Stomach (tissue), 9 donors: ENCODE results near the gene STOML1. TPM values are rescaled to one million over a fixed set of nuclear protein-coding genes. Genes with fewer than 3 reads are reported as not detected.
A peak's percentile ranks its signal among the peaks of the same experiment; 100 is the strongest.

Experiments
- DNase-seq, 2 donors: peaks; one replicate each; pipeline versions ENCODE4 v3.0.0 to v3.0.0-alpha.2; 2013 to 2019
- H3K27ac ChIP-seq, 5 donors: fragments of 200-600 bp in 4 of 5; sonication (generic) in 4 of 5; one replicate each; pipeline ENCODE4 v1.5.1; 2013 to 2019; ENCODE audit warnings: mild to moderate bottlenecking in 1 of 5, moderate library complexity in 1 of 5
- H3K27me3 ChIP-seq, 3 donors: fragments of 200-600 bp; sonication (generic); one replicate each; pipeline ENCODE4 v1.5.1; 2017 to 2019; ENCODE audit warnings: mixed run types in 1 of 3
- H3K36me3 ChIP-seq, 4 donors: fragments of 200-600 bp; sonication (generic); 1 replicate in 3 of 4; 2 replicates in 1 of 4; pipeline ENCODE4 v1.5.1; 2016 to 2019
- H3K4me1 ChIP-seq, 4 donors: fragments of 200-600 bp; sonication (generic); one replicate each; pipeline ENCODE4 v1.5.1; 2016 to 2019
- H3K4me3 ChIP-seq, 4 donors: fragments of 200-600 bp; sonication (generic) in 3 of 4; one replicate each; pipeline ENCODE4 v1.5.1; 2016 to 2019; ENCODE audit warnings: mild to moderate bottlenecking in 1 of 4
- H3K9me3 ChIP-seq, 4 donors: fragments of 200-600 bp; sonication (generic); one replicate each; pipeline ENCODE4 v1.5.1; 2016 to 2019
- EP300 ChIP-seq: sonication (generic); formaldehyde crosslinking; IDR thresholded peaks from one replicate; pipeline ENCODE4 v1.6.1; 2017; ENCODE audit warnings: antibody characterized with exemption
- POLR2A ChIP-seq, 4 donors: fragments of 450-650 bp; IDR thresholded peaks; one replicate each; pipeline ENCODE4 v1.6.1; 2016; ENCODE audit warnings: antibody characterized with exemption in 4 of 4, control low read depth in 2 of 4, mild to moderate bottlenecking in 1 of 4, moderate library complexity in 1 of 4
- POLR2AphosphoS5 ChIP-seq, 3 donors: sonication (generic); formaldehyde crosslinking; IDR thresholded peaks; one replicate each; pipeline ENCODE4 v1.6.1; 2016; ENCODE audit warnings: antibody characterized with exemption in 3 of 3
- WGBS, 5 donors: extraction: QIAGEN DNeasy Blood & Tissue Kit in 3 of 5; methylation state at CpG; one replicate each; pipeline versions ENCODE4 v1.1.5 to v1.1.7; 2013 to 2018; 5-methylcytosine and 5-hydroxymethylcytosine counted together
- intact Hi-C: fragments of 100-400 bp; cut with DNase I; formaldehyde crosslinking; loops from one replicate; pipeline ENCODE4 v1.15.1; 2023; ENCODE audit warnings: low total_unique reads
- polyA plus RNA-seq, 3 donors: library from polyadenylated mRNA; stranded (reverse); fragments of 200-250 nt; gene quantifications; one replicate each; pipeline ENCODE4 v1.2.3, GENCODE V29; 2013
- total RNA-seq, 5 donors: library from RNA; depleted of rRNA; stranded (reverse); fragments of >200 nt; gene quantifications; one replicate each; pipeline versions ENCODE4 v1.1.0 to v1.2.3, GENCODE V29; 2014 to 2016
- TF ChIP-seq, protein P1 (sequence below), 7 experiments: fragments of 450-650 bp in 4 of 7; fragments of 200-600 bp in 3 of 7; sonication (generic) in 3 of 7; IDR thresholded peaks; one replicate each; pipeline ENCODE4 v1.5.1; 2016 to 2019; ENCODE audit warnings: antibody characterized with exemption in 7 of 7, control low read depth in 2 of 7, mild to moderate bottlenecking in 1 of 7
- donor health status: healthy with polysubstance abuse.
- donor health status: Bipolar disorder and iron deficiency.
- donor health status: healthy.

STOML1 gene
- total and polyA plus RNA-seq, 8 donors, result 5.3 to 26.4 (median 9.8) TPM

DNA sequence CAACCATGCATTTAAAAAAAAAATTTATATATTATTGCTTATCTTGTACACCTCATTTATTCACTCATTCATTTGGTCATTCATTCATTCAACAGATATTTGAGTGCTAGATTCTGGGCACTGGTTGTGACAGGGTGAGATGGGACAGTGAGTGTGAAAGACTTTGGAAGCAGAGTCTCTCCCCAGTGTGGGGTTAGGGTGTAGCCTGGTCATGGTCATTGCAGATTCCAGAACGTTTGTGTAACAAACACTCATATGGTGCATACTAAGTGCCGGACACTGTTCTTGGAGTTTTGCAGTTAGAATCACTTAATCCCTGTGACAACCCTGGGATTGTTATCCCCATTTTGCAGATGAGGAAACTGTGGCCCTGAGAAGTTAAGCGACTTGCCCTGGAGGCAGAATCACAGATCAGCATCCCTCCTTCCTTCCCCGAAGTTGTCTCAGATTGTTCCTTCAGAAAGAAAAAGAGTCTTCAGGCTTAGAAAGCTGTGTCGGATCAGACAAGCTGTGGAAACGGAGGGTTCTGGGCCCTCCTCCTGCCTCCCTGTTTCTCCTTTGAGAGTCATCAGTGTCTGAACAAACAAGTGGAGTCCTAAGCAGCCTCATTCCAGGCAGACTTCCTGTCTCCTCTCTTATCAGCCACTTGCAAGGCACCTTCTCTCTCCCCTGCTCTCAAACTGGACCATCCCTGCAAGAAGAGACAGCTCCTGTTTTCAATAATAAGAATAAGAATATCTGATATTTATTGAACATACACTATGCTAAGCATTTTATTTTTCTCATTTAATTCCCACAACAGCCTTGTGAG, 59.5 kb downstream of the STOML1 start:
- H3K36me3 ChIP-seq, result no peaks in the 10 kb centered on the region
- no peaks in the 10 kb centered on the region for H3K9me3 ChIP-seq
- peaks cover 0 to 13% (median 0%) of the 10 kb centered on the region in 3 donors for H3K27me3 ChIP-seq
- intact Hi-C loops, result no loop called here
- no peak overlapping the region for H3K4me3 ChIP-seq
- H3K4me1 ChIP-seq, result peaks cover 6 to 76% (median 53%) of the 10 kb centered on the region in 4 donors
- no peak for DNase-seq
- no peak for TF ChIP-seq POLR2A (IDR thresholded peaks at IDR 0.05)
- TF ChIP-seq EP300, result no peak
- TF ChIP-seq POLR2AphosphoS5 (IDR thresholded peaks at IDR 0.05), result no peak
- TF ChIP-seq, protein P1, sequence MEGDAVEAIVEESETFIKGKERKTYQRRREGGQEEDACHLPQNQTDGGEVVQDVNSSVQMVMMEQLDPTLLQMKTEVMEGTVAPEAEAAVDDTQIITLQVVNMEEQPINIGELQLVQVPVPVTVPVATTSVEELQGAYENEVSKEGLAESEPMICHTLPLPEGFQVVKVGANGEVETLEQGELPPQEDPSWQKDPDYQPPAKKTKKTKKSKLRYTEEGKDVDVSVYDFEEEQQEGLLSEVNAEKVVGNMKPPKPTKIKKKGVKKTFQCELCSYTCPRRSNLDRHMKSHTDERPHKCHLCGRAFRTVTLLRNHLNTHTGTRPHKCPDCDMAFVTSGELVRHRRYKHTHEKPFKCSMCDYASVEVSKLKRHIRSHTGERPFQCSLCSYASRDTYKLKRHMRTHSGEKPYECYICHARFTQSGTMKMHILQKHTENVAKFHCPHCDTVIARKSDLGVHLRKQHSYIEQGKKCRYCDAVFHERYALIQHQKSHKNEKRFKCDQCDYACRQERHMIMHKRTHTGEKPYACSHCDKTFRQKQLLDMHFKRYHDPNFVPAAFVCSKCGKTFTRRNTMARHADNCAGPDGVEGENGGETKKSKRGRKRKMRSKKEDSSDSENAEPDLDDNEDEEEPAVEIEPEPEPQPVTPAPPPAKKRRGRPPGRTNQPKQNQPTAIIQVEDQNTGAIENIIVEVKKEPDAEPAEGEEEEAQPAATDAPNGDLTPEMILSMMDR (IDR thresholded peaks at IDR 0.05), result no peak
- 59 to 85% (median 72%) methylated on average over 6 of the region's 6 CpGs for WGBS, 5 donors
- no peak overlapping the region for H3K27ac ChIP-seq

DNA sequence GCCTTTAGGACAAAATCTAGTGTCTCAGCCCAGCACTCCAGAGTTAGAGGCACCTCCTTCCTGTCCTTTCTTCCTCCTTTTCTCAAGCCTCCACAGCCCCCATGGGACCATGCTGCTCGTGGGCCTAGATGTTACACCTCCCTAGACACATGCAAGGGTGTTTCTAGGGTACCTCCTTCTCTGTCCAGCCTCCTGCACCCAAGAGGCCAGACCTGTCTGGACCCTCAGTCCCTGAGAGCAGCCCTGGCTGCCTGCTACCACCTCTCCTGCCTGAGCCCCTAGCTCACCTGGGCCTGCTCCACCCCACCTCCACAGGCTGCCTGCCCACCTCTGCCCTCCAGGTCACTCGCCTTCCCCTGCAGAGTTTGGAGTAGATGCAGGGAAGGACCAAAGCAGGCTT, 60.7 kb downstream of the STOML1 start:
- 70 to 82% (median 74%) methylated on average over 2 of the region's 2 CpGs for WGBS, 5 donors
- intact Hi-C loops, result no loop called here
- H3K4me3 ChIP-seq, result no peak overlapping the region
- H3K36me3 ChIP-seq, result no peaks in the 10 kb centered on the region
- peak overlapping the region in 2 of 5 donors; percentile 60 to 71 for H3K27ac ChIP-seq
- no peaks in the 10 kb centered on the region for H3K9me3 ChIP-seq
- no peak for DNase-seq
- TF ChIP-seq POLR2AphosphoS5 (IDR thresholded peaks at IDR 0.05) (no peak), EP300 (no peak)
- H3K4me1 ChIP-seq, result peaks cover 15 to 75% (median 59%) of the 10 kb centered on the region in 4 donors
- peaks cover 0 to 23% (median 0%) of the 10 kb centered on the region in 3 donors for H3K27me3 ChIP-seq

DNA sequence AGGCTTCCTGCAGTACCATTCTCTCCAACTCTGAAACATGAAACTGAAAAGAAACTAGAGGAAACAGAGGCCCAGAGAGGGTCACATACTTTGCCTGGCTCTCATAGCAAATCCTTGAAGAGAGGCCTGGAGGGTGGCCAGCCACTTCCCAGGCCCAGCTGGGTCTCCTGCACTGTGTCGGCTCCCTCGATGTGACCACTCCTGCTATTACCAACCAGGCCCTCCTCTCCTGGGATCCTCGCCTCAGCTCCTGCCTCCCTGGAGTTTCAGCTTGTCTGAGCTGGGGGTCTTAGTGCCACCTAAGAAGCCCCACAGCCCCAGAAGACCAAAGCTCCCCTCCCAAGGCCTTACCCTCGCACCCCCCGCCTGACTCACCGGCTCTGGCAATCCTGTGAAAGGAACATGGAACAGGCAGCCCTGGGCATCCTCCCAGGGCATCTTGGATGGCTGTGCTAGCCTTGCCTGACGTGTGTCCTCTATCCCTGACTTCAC, 61.3 kb downstream of the STOML1 start:
- Histone ChIP-seq H3K27ac (peak overlapping the region in 4 of 5 donors; percentile 26 to 71 (median 54)), H3K9me3 (no peaks in the 10 kb centered on the region), H3K36me3 (no peaks in the 10 kb centered on the region), H3K27me3 (peaks cover 0 to 23% (median 0%) of the 10 kb centered on the region in 3 donors), H3K4me1 (peaks cover 20 to 75% (median 59%) of the 10 kb centered on the region in 4 donors), H3K4me3 (no peak overlapping the region)
- DNase-seq, result peak in 1 of 2 donors; percentile 38
- WGBS, 5 donors, result 61 to 82% (median 72%) methylated on average over 5 to 7 of the region's 7 CpGs
- TF ChIP-seq, protein P1 (IDR thresholded peaks at IDR 0.05), result no peak
- TF ChIP-seq POLR2A (IDR thresholded peaks at IDR 0.05) (no peak), EP300 (no peak), POLR2AphosphoS5 (IDR thresholded peaks at IDR 0.05) (no peak)
- intact Hi-C loops, result no loop called here

DNA sequence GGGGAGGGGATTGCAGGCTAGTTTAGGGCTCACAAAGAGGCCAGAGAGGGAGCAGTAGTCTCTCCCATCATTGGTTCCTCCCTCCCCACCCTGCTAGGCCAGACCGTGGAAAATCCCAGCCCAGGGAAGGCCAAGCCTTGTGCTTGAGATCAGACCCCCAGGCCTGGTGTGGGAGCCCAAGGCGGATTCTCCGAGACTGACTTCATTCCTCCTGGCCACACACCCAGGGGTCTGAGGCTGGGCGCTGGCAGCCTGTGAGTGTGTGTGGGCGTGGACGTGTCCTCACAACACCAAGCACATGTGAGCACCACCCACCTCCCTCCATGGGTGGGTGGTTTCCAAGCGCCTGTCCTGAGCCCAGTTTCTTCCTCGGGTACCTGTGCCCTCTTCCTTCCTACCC, 61.7 kb downstream of the STOML1 start:
- Histone ChIP-seq H3K27me3 (peaks cover 0 to 23% (median 0%) of the 10 kb centered on the region in 3 donors), H3K4me3 (no peak overlapping the region), H3K27ac (peak overlapping the region in 4 of 5 donors; percentile 26 to 71 (median 54)), H3K4me1 (peaks cover 24 to 75% (median 59%) of the 10 kb centered on the region in 4 donors), H3K36me3 (no peaks in the 10 kb centered on the region), H3K9me3 (no peaks in the 10 kb centered on the region)
- DNase-seq, result peak in 1 of 2 donors; percentile 71
- TF ChIP-seq POLR2AphosphoS5 (IDR thresholded peaks at IDR 0.05), result no peak
- TF ChIP-seq EP300, result no peak
- no peak for TF ChIP-seq POLR2A (IDR thresholded peaks at IDR 0.05)
- TF ChIP-seq, protein P1 (IDR thresholded peaks at IDR 0.05), result no peak
- intact Hi-C loops, result no loop called here
- 42 to 73% (median 69%) methylated on average over 7 to 8 of the region's 8 CpGs for WGBS, 5 donors
